IMR-90 (cell line): ENCODE results near the gene ERC2. TPM values are rescaled to one million over a fixed set of nuclear protein-coding genes. Genes with fewer than 3 reads are reported as not detected.

Experiments
- ATAC-seq: fragments of 200-7000 bp; cut with Tn5 transposase; 2 replicates; pipeline ENCODE4 v1.9.1; 2020; ENCODE audit warnings: low read depth, mild to moderate bottlenecking, moderate library complexity
- BruUV-seq: library from RNA; stranded (reverse); fragments of 400-500 nt; replicated peaks from 2 replicates; lab custom pipeline; 2021; lab: Mats Ljungman, UMichigan
- CTCF ChIA-PET: fragments of 300-600 bp; formaldehyde crosslinking; extraction: SDS; loops from one replicate; lab custom pipeline; 2021; ENCODE audit warnings: antibody characterized with exemption; lab: Yijun Ruan, JAX
- POLR2A ChIA-PET: fragments of 300-600 bp; sonication (Branson Sonifier 250); formaldehyde crosslinking; loops from one replicate; lab custom pipeline; 2022; ENCODE audit warnings: antibody characterized with exemption; ENCODE audit not compliant: unreplicated experiment; lab: Charles Lee
- DNase-seq: peaks from one replicate; pipeline ENCODE4 v3.0.0; 2013
- H2AFZ ChIP-seq: replicated peaks from 2 replicates; pipeline ENCODE3; 2013; ENCODE audit warnings: low read length, mild to moderate bottlenecking; ENCODE audit not compliant: poor library complexity
- H2AK5ac ChIP-seq: 2 replicates; pipeline ENCODE4 v1.6.1; 2013; ENCODE audit warnings: low read depth, low read length, inconsistent platforms
- H2AK9ac ChIP-seq: replicated peaks from 2 replicates; pipeline ENCODE3; 2013; ENCODE audit warnings: mild to moderate bottlenecking, low read depth, low read length, moderate library complexity; ENCODE audit not compliant: poor library complexity
- H2BK120ac ChIP-seq: 2 replicates; pipeline ENCODE4 v1.6.1; 2013; ENCODE audit warnings: low read depth, low read length, inconsistent platforms
- H2BK15ac ChIP-seq: 3 replicates; pipeline ENCODE4 v1.6.1; 2013; ENCODE audit warnings: low read depth, low read length, inconsistent platforms
- H2BK20ac ChIP-seq: 2 replicates; pipeline ENCODE4 v1.6.1; 2013; ENCODE audit warnings: low read depth, mild to moderate bottlenecking, inconsistent platforms, low read length, moderate library complexity
- H2BK5ac ChIP-seq: 2 replicates; pipeline ENCODE4 v1.6.1; 2013; ENCODE audit warnings: mild to moderate bottlenecking, low read depth, low read length, inconsistent platforms; ENCODE audit not compliant: poor library complexity, severe bottlenecking
- H3K14ac ChIP-seq: replicated peaks from 2 replicates; pipeline ENCODE4 v1.6.1; 2013; ENCODE audit warnings: low read depth, low read length, inconsistent platforms
- H3K18ac ChIP-seq: 2 replicates; pipeline ENCODE4 v1.6.1; 2013; ENCODE audit warnings: low read depth, low read length, control low read depth
- H3K23ac ChIP-seq: 2 replicates; pipeline ENCODE4 v1.6.1; 2013; ENCODE audit warnings: low read depth, low read length, inconsistent platforms
- H3K27ac ChIP-seq: 2 replicates; pipeline ENCODE4 v1.5.1; 2013; ENCODE audit warnings: mild to moderate bottlenecking, control low read depth, low read length; ENCODE audit not compliant: insufficient read depth
- H3K27me3 ChIP-seq: 2 replicates; pipeline ENCODE4 v1.6.1; 2013; ENCODE audit warnings: low read length; ENCODE audit not compliant: control insufficient read depth, insufficient read depth
- H3K36me3 ChIP-seq: 2 replicates; pipeline ENCODE4 v1.6.1; 2013; ENCODE audit warnings: low read length, mixed read lengths; ENCODE audit not compliant: control insufficient read depth, insufficient read depth
- H3K4ac ChIP-seq: 2 replicates; pipeline ENCODE4 v1.6.1; 2013; ENCODE audit warnings: low read depth, low read length, inconsistent platforms
- H3K4me1 ChIP-seq: 2 replicates; pipeline ENCODE4 v1.6.1; 2013; ENCODE audit warnings: low read length, mixed read lengths; ENCODE audit not compliant: control insufficient read depth, insufficient read depth
- H3K4me2 ChIP-seq: 2 replicates; pipeline ENCODE4 v1.6.1; 2013; ENCODE audit warnings: low read depth, mild to moderate bottlenecking, control low read depth, low read length, moderate library complexity
- H3K4me3 ChIP-seq: 2 replicates; pipeline ENCODE4 v1.5.1; 2013; ENCODE audit warnings: low read depth, mild to moderate bottlenecking, control low read depth, low read length, moderate library complexity; ENCODE audit not compliant: insufficient read depth
- H3K56ac ChIP-seq: 2 replicates; pipeline ENCODE4 v1.6.1; 2013; ENCODE audit warnings: low read length, inconsistent platforms; ENCODE audit not compliant: insufficient read depth; ENCODE audit errors: extremely low read depth
- H3K79me1 ChIP-seq, 2 experiments: 2 replicates each; pipeline ENCODE4 v1.6.1; 2013; ENCODE audit warnings: low read length in 2 of 2, inconsistent platforms in 1 of 2, low read depth in 1 of 2
- H3K9ac ChIP-seq: 2 replicates; pipeline ENCODE4 v1.6.1; 2013; ENCODE audit warnings: low read depth, low read length, control low read depth
- H3K9me1 ChIP-seq: 2 replicates; pipeline ENCODE4 v1.6.1; 2013; ENCODE audit warnings: low read length, inconsistent platforms; ENCODE audit not compliant: insufficient read depth
- H3K9me3 ChIP-seq: 2 replicates; pipeline ENCODE4 v1.6.1; 2013; ENCODE audit warnings: low read length; ENCODE audit not compliant: control insufficient read depth, insufficient read depth
- H4K20me1 ChIP-seq: 2 replicates; pipeline ENCODE4 v1.6.1; 2013; ENCODE audit warnings: low read length, inconsistent platforms; ENCODE audit not compliant: insufficient read depth
- H4K5ac ChIP-seq: 2 replicates; pipeline ENCODE4 v1.6.1; 2013; ENCODE audit warnings: mild to moderate bottlenecking, low read depth, low read length, control low read depth
- H4K8ac ChIP-seq, 2 experiments: 2 replicates each; pipeline ENCODE4 v1.6.1; 2013; ENCODE audit warnings: low read depth in 2 of 2, low read length in 2 of 2, control low read depth in 1 of 2, inconsistent platforms in 1 of 2
- H4K91ac ChIP-seq: 2 replicates; pipeline ENCODE4 v1.6.1; 2013; ENCODE audit warnings: low read depth, low read length, inconsistent platforms; ENCODE audit not compliant: insufficient read depth
- BHLHE40 ChIP-seq: fragments of 150-350 bp; IDR thresholded peaks from 2 replicates; pipeline ENCODE4 v1.6.1; 2016; ENCODE audit warnings: mild to moderate bottlenecking, low read depth, low read length
- FOS ChIP-seq: fragments of 150-350 bp; IDR thresholded peaks from 2 replicates; pipeline ENCODE4 v1.6.1; 2016; ENCODE audit warnings: low read depth, low read length
- RCOR1 ChIP-seq: IDR thresholded peaks from 2 replicates; pipeline ENCODE4 v1.6.1; 2012; ENCODE audit warnings: mild to moderate bottlenecking, low read length, improper control_type of control experiment; ENCODE audit not compliant: insufficient replicate concordance
- WGBS, 2 experiments: methylation state at CpG; one replicate each; pipeline versions ENCODE4 v1.1.5 to v1.1.7; 2013; ENCODE audit warnings: missing lambda C conversion rate in 2 of 2; ENCODE audit not compliant: insufficient read length in 1 of 2; ENCODE audit errors: extremely low coverage in 2 of 2; 5-methylcytosine and 5-hydroxymethylcytosine counted together
- dilution Hi-C: fragments of 300-500 bp; cut with HindIII; formaldehyde crosslinking; loops from one replicate; pipeline ENCODE4 v1.14.3; 2018; ENCODE audit warnings: low sequenced_read_pairs; ENCODE audit not compliant: unreplicated experiment
- in situ Hi-C: fragments of 300-500 bp; cut with MboI; formaldehyde crosslinking; loops from 3 replicates; pipeline ENCODE4 v1.14.3; 2019; ENCODE audit warnings: low sequenced_read_pairs, inconsistent platforms, mixed read lengths
- intact Hi-C: fragments of 100-400 bp; cut with micrococcal nuclease; formaldehyde crosslinking; loops from 2 replicates; pipeline ENCODE4 v1.10.0; 2022
- polyA plus RNA-seq, 3 experiments: library from polyadenylated mRNA; depleted of rRNA; stranded (reverse); fragments of >200 nt; gene quantifications; 2 replicates each; pipeline ENCODE4 v1.2.3, GENCODE V29; 2012; ENCODE audit warnings: low replicate concordance in 1 of 3
- total RNA-seq: library from RNA; depleted of rRNA; stranded (reverse); fragments of >200 nt; gene quantifications from 2 replicates; pipeline ENCODE4 v1.2.3, GENCODE V29; 2012

Gene ERC2
- total and polyA plus RNA-seq, 2 of the 4 experiments (the other 2 are of a cell fraction) = 0.17 to 0.18 TPM

- Histone ChIP-seq H2BK120ac (no peak overlapping the region), H4K8ac (no peak overlapping the region), H3K36me3 (no peaks in the 10 kb centered on the region), H2BK5ac (no peak overlapping the region), H3K4me2 (no peak overlapping the region), H3K9me1 (no peaks in the 10 kb centered on the region), H3K4ac (no peak overlapping the region), H3K4me1 (no peaks in the 10 kb centered on the region), H3K9me3 (no peaks in the 10 kb centered on the region), H3K27me3 (no peaks in the 10 kb centered on the region), H3K23ac (no peak overlapping the region), H3K79me1 (no peaks in the 10 kb centered on the region), H3K9ac (no peak overlapping the region), H2AK5ac (no peak overlapping the region), H2BK15ac (no peak overlapping the region), H4K5ac (no peak overlapping the region), H4K91ac (no peak overlapping the region), H2AFZ (no peak overlapping the region), H4K20me1 (no peaks in the 10 kb centered on the region), H3K27ac (no peak overlapping the region), H3K14ac (no peak overlapping the region), H3K18ac (no peak overlapping the region), H3K4me3 (no peak overlapping the region), H2BK20ac (no peak overlapping the region), H2AK9ac (no peak overlapping the region), H3K56ac (no peak overlapping the region)
- in situ Hi-C loops (no loop called here), dilution Hi-C loops (no loop called here), intact Hi-C loops (no loop called here)
- DNase-seq (no peak), ATAC-seq (no peak)
- POLR2A ChIA-PET = no interaction called here
- no CpG with 5 or more reads among the region's 6 CpGs for WGBS, 2 experiments
- TF ChIP-seq BHLHE40 (no peak), FOS (no peak), RCOR1 (no peak)
- no TSS peak for BruUV-seq
- CTCF ChIA-PET = no interaction called here
These were observed 692.7 kb downstream of the ERC2 start for GRCh38 chr3:55775366-55776154.
